Activated CD4-positive, alpha-beta T cell treated with anti-CD3 and anti-CD28 coated beads, Interleukin-2, amount 10 ng/mL, durations not matched to agents 24 days and 14 days (primary cell): ENCODE data around the gene GKN1. TPM values are rescaled to one million over a fixed set of nuclear protein-coding genes. Genes with fewer than 3 reads are reported as not detected.

Experiments
- DNase-seq: peaks from one replicate; pipeline ENCODE4 v3.0.0; 2022
- H3K27ac Mint-ChIP-seq: one replicate; pipeline ENCODE4 v1.8.0; 2022; ENCODE audit warnings: mild to moderate bottlenecking, mixed read lengths
- H3K27me3 Mint-ChIP-seq: one replicate; pipeline ENCODE4 v1.8.0; 2022; ENCODE audit warnings: mixed read lengths
- H3K36me3 Mint-ChIP-seq: one replicate; pipeline ENCODE4 v1.8.0; 2022; ENCODE audit warnings: low read depth, mild to moderate bottlenecking, mixed read lengths
- H3K4me1 Mint-ChIP-seq: one replicate; pipeline ENCODE4 v1.8.0; 2021; ENCODE audit warnings: mixed read lengths
- H3K4me3 Mint-ChIP-seq: one replicate; pipeline ENCODE4 v1.8.0; 2022; ENCODE audit warnings: mild to moderate bottlenecking, moderate library complexity, mixed read lengths
- H3K9me3 Mint-ChIP-seq: one replicate; pipeline ENCODE4 v1.8.0; 2021; ENCODE audit warnings: mixed read lengths
- intact Hi-C: fragments of 100-400 bp; cut with micrococcal nuclease; formaldehyde crosslinking; loops from one replicate; pipeline ENCODE4 v1.15.1; 2023
- total RNA-seq: library from RNA; stranded (reverse); gene quantifications from 2 replicates; pipeline ENCODE4 v1.2.3, GENCODE V29; 2022

The GKN1 gene
- total RNA-seq, 1 donor from 2014 or later: not detected

DNA sequence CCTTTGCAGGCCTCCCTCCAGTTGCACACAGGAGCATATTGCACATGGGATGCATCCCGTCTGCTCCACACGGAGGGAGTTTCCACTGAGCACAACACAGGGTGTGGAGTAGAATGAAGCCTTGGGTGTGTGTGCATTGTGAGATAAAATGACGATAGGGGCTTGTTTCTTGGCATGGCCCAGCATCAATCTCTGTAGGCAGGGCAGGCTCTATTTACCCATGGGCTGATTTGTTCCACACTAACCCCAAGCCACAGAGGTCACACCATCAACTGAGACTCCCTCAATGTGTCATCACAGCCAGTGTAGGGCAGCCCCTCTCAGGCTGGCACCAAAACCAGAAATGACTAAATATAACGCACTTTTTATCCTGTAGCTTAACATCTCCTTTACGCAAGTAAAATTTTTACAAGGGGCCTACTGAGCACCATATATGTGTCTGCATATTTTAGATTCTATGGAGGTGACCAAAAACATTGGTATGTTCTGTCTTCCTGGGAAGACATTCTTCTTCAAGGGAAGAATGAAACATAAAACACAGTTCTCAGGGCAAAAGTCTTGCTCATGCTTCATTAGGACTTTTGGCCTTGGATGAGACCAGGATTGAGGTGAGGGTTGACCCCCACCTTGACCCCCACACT is 2.7 kb upstream of the GKN1 start:
- intact Hi-C loops: no loop called here
- no peaks in the 10 kb centered on the region for H3K4me1 Mint-ChIP-seq
- no peak overlapping the region for H3K4me3 Mint-ChIP-seq
- H3K36me3 Mint-ChIP-seq: no peaks in the 10 kb centered on the region
- peaks cover 34% of the 10 kb centered on the region for H3K27me3 Mint-ChIP-seq
- no peak overlapping the region for H3K27ac Mint-ChIP-seq
- no peaks in the 10 kb centered on the region for H3K9me3 Mint-ChIP-seq
- DNase-seq: peak; percentile 39

GRCh38 chr2:68974946-68975665 is 670 bp downstream of the GKN1 start:
- Mint-ChIP-seq H3K27me3 (peaks cover 32% of the 10 kb centered on the region), H3K4me1 (no peaks in the 10 kb centered on the region), H3K27ac (no peak overlapping the region), H3K4me3 (no peak overlapping the region), H3K36me3 (no peaks in the 10 kb centered on the region), H3K9me3 (no peaks in the 10 kb centered on the region)
- DNase-seq: peak; percentile 37
- intact Hi-C loops: no loop called here

DNA sequence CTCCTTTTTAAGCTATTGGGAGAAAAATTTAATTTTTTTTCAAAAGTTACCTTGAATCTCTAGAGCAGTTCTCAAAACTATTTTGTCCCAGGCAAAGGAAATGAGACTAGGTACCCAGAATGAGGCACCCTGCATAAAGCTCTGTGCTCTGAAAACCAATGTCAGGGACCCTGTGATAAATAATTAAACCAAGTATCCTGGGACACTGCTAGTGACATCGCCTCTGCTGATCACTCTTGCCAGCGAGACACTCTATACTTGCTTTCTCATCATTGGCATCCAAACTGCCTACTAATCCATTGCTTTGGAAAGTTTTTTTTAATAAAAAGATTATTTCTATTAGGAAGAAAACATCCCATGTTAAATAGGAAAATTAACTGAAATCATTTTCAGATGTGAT is 1.4 kb downstream of the GKN1 start:
- H3K4me3 Mint-ChIP-seq: no peak overlapping the region
- H3K4me1 Mint-ChIP-seq: no peaks in the 10 kb centered on the region
- H3K27me3 Mint-ChIP-seq: peaks cover 32% of the 10 kb centered on the region
- DNase-seq: peak; percentile 43
- intact Hi-C loops: no loop called here
- H3K27ac Mint-ChIP-seq: no peak overlapping the region
- H3K9me3 Mint-ChIP-seq: no peaks in the 10 kb centered on the region
- H3K36me3 Mint-ChIP-seq: no peaks in the 10 kb centered on the region

GRCh38 chr2:68977453-68977852 is 3.0 kb downstream of the GKN1 start:
- Mint-ChIP-seq H3K9me3 (no peaks in the 10 kb centered on the region), H3K4me3 (no peak overlapping the region), H3K36me3 (no peaks in the 10 kb centered on the region), H3K27me3 (peaks cover 34% of the 10 kb centered on the region), H3K4me1 (no peaks in the 10 kb centered on the region), H3K27ac (no peak overlapping the region)
- no peak for DNase-seq
- intact Hi-C loops: no loop called here

GRCh38 chr2:68978098-68978497 is 3.7 kb downstream of the GKN1 start:
- Mint-ChIP-seq H3K4me1 (no peaks in the 10 kb centered on the region), H3K27me3 (peaks cover 29% of the 10 kb centered on the region), H3K4me3 (no peak overlapping the region), H3K36me3 (no peaks in the 10 kb centered on the region), H3K27ac (no peak overlapping the region), H3K9me3 (no peaks in the 10 kb centered on the region)
- intact Hi-C loops: no loop called here
- DNase-seq: no peak

DNA sequence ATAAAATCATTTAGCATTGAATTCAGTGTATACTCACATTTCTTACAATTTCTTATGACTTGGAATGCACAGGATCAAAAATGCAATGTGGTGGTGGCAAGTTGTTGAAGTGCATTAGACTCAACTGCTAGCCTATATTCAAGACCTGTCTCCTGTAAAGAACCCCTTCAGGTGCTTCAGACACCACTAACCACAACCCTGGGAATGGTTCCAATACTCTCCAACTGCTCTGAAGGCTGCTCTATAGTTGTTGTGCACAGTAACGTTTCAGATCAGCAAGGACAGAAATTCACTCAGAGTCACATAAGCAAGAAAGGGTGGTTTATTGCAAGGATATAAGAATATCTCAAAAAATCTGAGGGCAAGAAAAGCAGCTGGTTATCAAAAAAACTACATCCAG is 6.5 kb downstream of the GKN1 start:
- H3K9me3 Mint-ChIP-seq: no peaks in the 10 kb centered on the region
- H3K27ac Mint-ChIP-seq: no peak overlapping the region
- no peak overlapping the region for H3K4me3 Mint-ChIP-seq
- H3K27me3 Mint-ChIP-seq: peaks cover 26% of the 10 kb centered on the region
- DNase-seq: no peak
- H3K4me1 Mint-ChIP-seq: no peaks in the 10 kb centered on the region
- H3K36me3 Mint-ChIP-seq: no peaks in the 10 kb centered on the region
- intact Hi-C loops: no loop called here

- Mint-ChIP-seq H3K27ac (no peak overlapping the region), H3K4me3 (no peak overlapping the region), H3K4me1 (no peaks in the 10 kb centered on the region), H3K27me3 (peaks cover 18% of the 10 kb centered on the region), H3K36me3 (no peaks in the 10 kb centered on the region), H3K9me3 (no peaks in the 10 kb centered on the region)
- intact Hi-C loops: no loop called here
- DNase-seq: peak; percentile 50
These were observed 12.6 kb downstream of the GKN1 start for GRCh38 chr2:68987021-68987503.

- intact Hi-C loops: no loop called here
- no peaks in the 10 kb centered on the region for H3K9me3 Mint-ChIP-seq
These were observed 14.6 kb downstream of the GKN1 start for GRCh38 chr2:68989035-68989434.

DNA sequence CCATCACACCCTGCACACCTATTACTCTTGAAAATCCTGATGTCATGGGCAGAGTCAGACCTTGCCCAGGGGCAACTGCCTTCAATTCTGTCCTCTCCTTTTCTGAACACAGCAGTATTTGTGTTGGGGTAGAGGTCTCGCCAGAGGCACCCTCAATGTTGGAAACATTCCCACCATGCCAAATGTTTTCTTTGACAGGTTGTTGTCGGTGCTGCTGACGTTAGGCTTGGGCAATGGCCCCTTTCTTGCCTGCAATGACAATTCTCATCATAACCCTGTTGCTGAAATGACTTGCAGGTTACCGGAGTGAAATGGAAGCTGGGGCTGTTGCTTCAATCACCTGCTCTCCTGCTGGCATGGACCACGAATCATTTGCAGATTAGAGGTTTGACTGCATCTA is 17.9 kb downstream of the GKN1 start:
- intact Hi-C loops: no loop called here

More at GRCh38 chr2:68989035-68989434, 14.6 kb downstream of the GKN1 start:
- Mint-ChIP-seq H3K27ac (no peak overlapping the region), H3K4me3 (no peak overlapping the region), H3K36me3 (no peaks in the 10 kb centered on the region), H3K4me1 (no peaks in the 10 kb centered on the region), H3K27me3 (peaks cover 22% of the 10 kb centered on the region)
- DNase-seq: peak; percentile 37

GRCh38 chr2:68992933-68993332 is 18.5 kb downstream of the GKN1 start:
- Mint-ChIP-seq H3K4me1 (no peaks in the 10 kb centered on the region), H3K27ac (no peak overlapping the region), H3K9me3 (no peaks in the 10 kb centered on the region), H3K4me3 (no peak overlapping the region), H3K36me3 (no peaks in the 10 kb centered on the region), H3K27me3 (peaks cover 27% of the 10 kb centered on the region)
- intact Hi-C loops: no loop called here
- DNase-seq: peak; percentile 19

More for the DNA sequence above, 17.9 kb downstream of the GKN1 start:
- Mint-ChIP-seq H3K4me3 (no peak overlapping the region), H3K9me3 (no peaks in the 10 kb centered on the region), H3K36me3 (no peaks in the 10 kb centered on the region), H3K27me3 (peaks cover 27% of the 10 kb centered on the region), H3K4me1 (no peaks in the 10 kb centered on the region), H3K27ac (no peak overlapping the region)
- peak; percentile 49 for DNase-seq

DNA sequence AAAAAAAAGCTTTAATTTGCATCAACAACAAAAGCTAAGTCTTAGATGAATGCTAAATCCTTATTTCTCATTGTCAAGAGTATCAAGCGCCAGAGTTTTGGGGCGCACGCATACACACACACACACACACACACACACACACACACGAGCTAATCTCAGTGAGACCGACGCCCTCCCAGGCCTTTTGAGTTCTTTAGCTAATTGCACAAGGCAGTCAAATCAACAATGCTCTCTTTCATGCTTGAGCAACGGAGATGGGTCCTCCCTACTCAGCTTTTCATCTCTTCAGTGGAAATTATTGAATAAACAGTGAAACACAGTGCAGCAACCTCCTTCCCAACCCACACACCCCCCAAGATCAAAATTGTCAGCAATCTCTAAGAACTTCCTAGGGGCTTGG is 19.2 kb downstream of the GKN1 start:
- intact Hi-C loops: no loop called here
- DNase-seq: no peak
- Mint-ChIP-seq H3K4me1 (no peaks in the 10 kb centered on the region), H3K4me3 (no peak overlapping the region), H3K9me3 (no peaks in the 10 kb centered on the region), H3K27me3 (peaks cover 30% of the 10 kb centered on the region), H3K27ac (no peak overlapping the region), H3K36me3 (no peaks in the 10 kb centered on the region)

- no peaks in the 10 kb centered on the region for H3K9me3 Mint-ChIP-seq
- no peak overlapping the region for H3K27ac Mint-ChIP-seq
- H3K4me1 Mint-ChIP-seq: no peaks in the 10 kb centered on the region
- H3K4me3 Mint-ChIP-seq: no peak overlapping the region
- intact Hi-C loops: no loop called here
- peaks cover 32% of the 10 kb centered on the region for H3K27me3 Mint-ChIP-seq
- H3K36me3 Mint-ChIP-seq: no peaks in the 10 kb centered on the region
- DNase-seq: peak; percentile 32
These were observed 20.4 kb downstream of the GKN1 start for GRCh38 chr2:68994864-68995263.

GRCh38 chr2:68995916-68996315 is 21.5 kb downstream of the GKN1 start:
- no peaks in the 10 kb centered on the region for H3K9me3 Mint-ChIP-seq
- intact Hi-C loops: no loop called here
- H3K4me1 Mint-ChIP-seq: no peaks in the 10 kb centered on the region
- DNase-seq: no peak
- H3K4me3 Mint-ChIP-seq: no peak overlapping the region
- H3K36me3 Mint-ChIP-seq: no peaks in the 10 kb centered on the region
- peaks cover 33% of the 10 kb centered on the region for H3K27me3 Mint-ChIP-seq
- no peak overlapping the region for H3K27ac Mint-ChIP-seq

DNA sequence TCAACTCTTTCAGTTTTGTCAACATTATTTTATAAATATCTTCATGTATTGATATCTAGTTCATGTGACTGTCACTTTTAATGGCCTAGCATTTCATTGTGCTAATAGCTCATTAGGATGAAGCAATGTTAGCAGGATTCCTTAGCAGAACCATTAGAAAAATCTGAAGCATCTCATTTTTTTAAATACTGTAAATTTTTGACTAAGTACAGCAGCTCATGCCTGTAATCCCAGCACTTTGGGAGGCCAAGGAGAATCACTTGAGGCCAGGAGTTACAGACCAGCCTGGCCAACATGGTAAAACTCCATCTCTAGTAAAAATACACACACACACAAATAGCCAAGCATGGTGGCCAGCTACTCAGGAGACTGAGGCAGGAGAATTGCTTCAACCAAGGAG is 23.0 kb downstream of the GKN1 start:
- intact Hi-C loops: no loop called here
- H3K27me3 Mint-ChIP-seq: peaks cover 30% of the 10 kb centered on the region
- no peaks in the 10 kb centered on the region for H3K9me3 Mint-ChIP-seq
- no peak overlapping the region for H3K27ac Mint-ChIP-seq
- no peaks in the 10 kb centered on the region for H3K4me1 Mint-ChIP-seq
- no peak for DNase-seq
- H3K4me3 Mint-ChIP-seq: no peak overlapping the region
- H3K36me3 Mint-ChIP-seq: no peaks in the 10 kb centered on the region
